Ishikawa (cell line): ENCODE measurements around the gene PKP1.

ENCODE experiments used
- CEBPB ChIP-seq: IDR thresholded peaks from 2 replicates; pipeline ENCODE4 v1.6.1; 2012
- CREB1 ChIP-seq: IDR thresholded peaks from 2 replicates; pipeline ENCODE4 v1.6.1; 2012; ENCODE audit warnings: low read depth
- EGR1 ChIP-seq: IDR thresholded peaks from 2 replicates; pipeline ENCODE4 v1.6.1; 2012
- EP300 ChIP-seq: IDR thresholded peaks from 2 replicates; pipeline ENCODE4 v1.6.1; 2012; ENCODE audit warnings: borderline replicate concordance
- FOXM1 ChIP-seq: IDR thresholded peaks from 2 replicates; pipeline ENCODE4 v1.6.1; 2012; ENCODE audit warnings: low read depth, borderline replicate concordance
- MAX ChIP-seq: IDR thresholded peaks from 2 replicates; pipeline ENCODE4 v1.6.1; 2012
- NFIC ChIP-seq: IDR thresholded peaks from 2 replicates; pipeline ENCODE4 v1.6.1; 2012
- RAD21 ChIP-seq: IDR thresholded peaks from 2 replicates; pipeline ENCODE4 v1.6.1; 2012; ENCODE audit warnings: low read depth
- REST ChIP-seq: IDR thresholded peaks from 2 replicates; pipeline ENCODE4 v1.6.1; 2012; ENCODE audit warnings: low read depth, mild to moderate bottlenecking
- TAF1 ChIP-seq: IDR thresholded peaks from 2 replicates; pipeline ENCODE4 v1.6.1; 2012; ENCODE audit warnings: low read depth, mild to moderate bottlenecking
- TCF12 ChIP-seq: IDR thresholded peaks from 2 replicates; pipeline ENCODE4 v1.6.1; 2012; ENCODE audit warnings: low read depth
- TEAD4 ChIP-seq: IDR thresholded peaks from 2 replicates; pipeline ENCODE4 v1.6.1; 2012
- USF1 ChIP-seq: IDR thresholded peaks from 2 replicates; pipeline ENCODE4 v1.6.1; 2012
- YY1 ChIP-seq: IDR thresholded peaks from 2 replicates; pipeline ENCODE4 v1.6.1; 2012; ENCODE audit warnings: low read depth
- ZBTB7A ChIP-seq: IDR thresholded peaks from 2 replicates; pipeline ENCODE4 v1.6.1; 2012; ENCODE audit warnings: low read depth

The PKP1 gene

GRCh38 chr1:201329801-201330200 lies 46.5 kb downstream of the PKP1 start:
- TF ChIP-seq EGR1: no peak
- TF ChIP-seq TCF12: no peak
- TF ChIP-seq ZBTB7A: no peak
- no peak for TF ChIP-seq FOXM1
- no peak for TF ChIP-seq EP300
- no peak for TF ChIP-seq NFIC
- no peak for TF ChIP-seq TAF1
- no peak for TF ChIP-seq RAD21
- TF ChIP-seq CREB1: no peak
- no peak for TF ChIP-seq REST
- no peak for TF ChIP-seq CEBPB
- TF ChIP-seq MAX: no peak
- TF ChIP-seq USF1: no peak
- TF ChIP-seq YY1: no peak
- TF ChIP-seq TEAD4: no peak

GRCh38 chr1:201330541-201330940 lies 47.2 kb downstream of the PKP1 start:
- TF ChIP-seq NFIC (no peak), REST (no peak), CREB1 (no peak), EP300 (no peak), RAD21 (no peak)

- TF ChIP-seq EP300: no peak
- no peak for TF ChIP-seq USF1
- no peak for TF ChIP-seq REST
- no peak for TF ChIP-seq FOXM1
- TF ChIP-seq TAF1: no peak
- no peak for TF ChIP-seq MAX
- no peak for TF ChIP-seq EGR1
- no peak for TF ChIP-seq CEBPB
- no peak for TF ChIP-seq CREB1
- no peak for TF ChIP-seq ZBTB7A
- TF ChIP-seq TEAD4: no peak
- TF ChIP-seq RAD21: no peak
- no peak for TF ChIP-seq TCF12
- TF ChIP-seq YY1: no peak
- no peak for TF ChIP-seq NFIC
Observed at GRCh38 chr1:201331166-201331565, 47.9 kb downstream of the PKP1 start.

GRCh38 chr1:201332021-201332420 lies 48.7 kb downstream of the PKP1 start:
- TF ChIP-seq TCF12 (no peak), NFIC (no peak), MAX (no peak), EP300 (no peak), USF1 (no peak), CREB1 (no peak)
